ENCODE results near the gene HCFC1R1.
A peak's percentile ranks its signal among the peaks of the same experiment; 100 is the strongest.
"Not testable (repeated sequence)": the region's sequence is repeated elsewhere in the genome, so short reads cannot be mapped to it uniquely, and the experiment has no call there.

Gene HCFC1R1

GRCh38 chr16:3071655-3072054 is 47.9 kb upstream of the HCFC1R1 start:
- ATAC-seq (ENCODE audit: insufficient read depth, low read depth): no peak

GRCh38 chr16:3070608-3071111 is 46.9 kb upstream of the HCFC1R1 start:
- peaks cover 94% of the 10 kb centered on the region for H3K4me1 ChIP-seq (ENCODE audit: insufficient read depth, low read length)
- H4K20me1 ChIP-seq (ENCODE audit: insufficient read depth, low read length): peaks cover 5% of the 10 kb centered on the region; the same call in 1 of the 2 replicates
- no peak for ATAC-seq (ENCODE audit: insufficient read depth, low read depth)
- no peak overlapping the region for H3K4me2 ChIP-seq (ENCODE audit: insufficient read depth, low read length)
- peak overlapping the region; percentile 80 for H3K27ac ChIP-seq (ENCODE audit: low read length)
- H3K4me3 ChIP-seq (ENCODE audit: low read depth in 1 of 2, low read length in 2 of 2): no peak overlapping the region
- peaks cover 40% of the 10 kb centered on the region for H3K36me3 ChIP-seq (ENCODE audit: insufficient read depth, low read length)
- DNase-seq: no peak
- no peak for TF ChIP-seq EZH2 (IDR thresholded peaks at IDR 0.05; ENCODE audit: borderline replicate concordance, low read depth, low read length, severe bottlenecking)
- TF ChIP-seq CTCF (IDR thresholded peaks at IDR 0.05; ENCODE audit: borderline replicate concordance, extremely low read depth, low read length, poor library complexity, severe bottlenecking): no peak
- no peak overlapping the region for H2AFZ ChIP-seq (ENCODE audit: low read depth, low read length)
- peaks cover 37% of the 10 kb centered on the region for H3K79me2 ChIP-seq (ENCODE audit: insufficient read depth, low read length)
- no peak overlapping the region for H3K9ac ChIP-seq (ENCODE audit: low read depth, low read length)
- H3K9me3 ChIP-seq (ENCODE audit: insufficient read depth, low read length, severe bottlenecking): no peaks in the 10 kb centered on the region
- no peaks in the 10 kb centered on the region for H3K27me3 ChIP-seq (ENCODE audit: insufficient read depth, low read length, poor library complexity)

More at GRCh38 chr16:3071655-3072054, 47.9 kb upstream of the HCFC1R1 start:
- peaks cover 94% of the 10 kb centered on the region for H3K4me1 ChIP-seq (ENCODE audit: insufficient read depth, low read length)
- no peaks in the 10 kb centered on the region for H3K9me3 ChIP-seq (ENCODE audit: insufficient read depth, low read length, severe bottlenecking)
- peaks cover 27% of the 10 kb centered on the region for H3K79me2 ChIP-seq (ENCODE audit: insufficient read depth, low read length)
- no peak overlapping the region for H3K4me3 ChIP-seq (ENCODE audit: low read depth in 1 of 2, low read length in 2 of 2)
- H3K27ac ChIP-seq (ENCODE audit: low read length): peak overlapping the region; percentile 80
- no peaks in the 10 kb centered on the region; the same call in 1 of the 2 replicates for H4K20me1 ChIP-seq (ENCODE audit: insufficient read depth, low read length)
- TF ChIP-seq CTCF (IDR thresholded peaks at IDR 0.05; ENCODE audit: borderline replicate concordance, extremely low read depth, low read length, poor library complexity, severe bottlenecking) (no peak), EZH2 (IDR thresholded peaks at IDR 0.05; ENCODE audit: borderline replicate concordance, low read depth, low read length, severe bottlenecking) (no peak)
- no peak overlapping the region; the same call in 1 of the 2 replicates for H3K4me2 ChIP-seq (ENCODE audit: insufficient read depth, low read length)
- H3K9ac ChIP-seq (ENCODE audit: low read depth, low read length): peak overlapping the region; percentile 17
- DNase-seq: no peak
- H3K27me3 ChIP-seq (ENCODE audit: insufficient read depth, low read length, poor library complexity): no peaks in the 10 kb centered on the region
- H2AFZ ChIP-seq (ENCODE audit: low read depth, low read length): no peak overlapping the region
- H3K36me3 ChIP-seq (ENCODE audit: insufficient read depth, low read length): peaks cover 30% of the 10 kb centered on the region

- not testable (repeated sequence) for H4K20me1 ChIP-seq (ENCODE audit: insufficient read depth, low read length); ATAC-seq (ENCODE audit: insufficient read depth, low read depth); H3K4me2 ChIP-seq (ENCODE audit: insufficient read depth, low read length); H2AFZ ChIP-seq (ENCODE audit: low read depth, low read length); H3K27me3 ChIP-seq (ENCODE audit: insufficient read depth, low read length, poor library complexity); DNase-seq; H3K9me3 ChIP-seq (ENCODE audit: insufficient read depth, low read length, severe bottlenecking); H3K4me3 ChIP-seq (ENCODE audit: low read depth in 1 of 2, low read length in 2 of 2)
- Histone ChIP-seq H3K79me2 (ENCODE audit: insufficient read depth, low read length) (peaks cover 50% of the 10 kb centered on the region), H3K36me3 (ENCODE audit: insufficient read depth, low read length) (peaks cover 42% of the 10 kb centered on the region), H3K4me1 (ENCODE audit: insufficient read depth, low read length) (peaks cover 93% of the 10 kb centered on the region), H3K9ac (ENCODE audit: low read depth, low read length) (peak overlapping the region; percentile 66; the same call in 1 of the 2 replicates), H3K27ac (ENCODE audit: low read length) (peak overlapping the region; percentile 68)
Observed at GRCh38 chr16:3069146-3069545, 45.4 kb upstream of the HCFC1R1 start.

DNA sequence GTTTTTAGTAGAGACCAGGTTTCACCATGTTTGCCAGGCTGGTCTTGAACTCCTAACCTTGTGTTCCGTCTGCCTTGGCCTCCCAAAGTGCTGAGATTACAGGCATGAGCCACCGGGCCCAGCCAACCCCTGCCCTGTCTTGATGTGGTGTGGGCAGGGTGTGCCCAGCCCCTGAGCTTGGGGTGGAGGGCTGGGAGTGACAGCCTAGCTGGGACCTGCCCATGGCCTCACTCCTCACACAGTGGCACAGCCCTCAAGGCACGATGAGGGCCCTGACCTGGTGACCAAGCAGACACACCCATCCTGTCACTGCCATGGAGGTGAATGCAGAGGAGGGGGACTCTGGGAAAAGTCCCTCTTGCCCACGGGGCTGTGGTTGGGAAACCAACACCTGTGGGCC is 44.7 kb upstream of the HCFC1R1 start:
- H2AFZ ChIP-seq (ENCODE audit: low read depth, low read length): no peak overlapping the region
- no peak for ATAC-seq (ENCODE audit: insufficient read depth, low read depth)
- H3K79me2 ChIP-seq (ENCODE audit: insufficient read depth, low read length): peaks cover 44% of the 10 kb centered on the region
- peaks cover 42% of the 10 kb centered on the region for H3K36me3 ChIP-seq (ENCODE audit: insufficient read depth, low read length)
- peak overlapping the region in 1 of 2 experiments; percentile 93; a peak in 2 of 4 replicates for H3K4me3 ChIP-seq (ENCODE audit: low read depth in 1 of 2, low read length in 2 of 2)
- TF ChIP-seq CTCF (IDR thresholded peaks at IDR 0.05; ENCODE audit: borderline replicate concordance, extremely low read depth, low read length, poor library complexity, severe bottlenecking) (no peak), EZH2 (IDR thresholded peaks at IDR 0.05; ENCODE audit: borderline replicate concordance, low read depth, low read length, severe bottlenecking) (no peak)
- H3K9me3 ChIP-seq (ENCODE audit: insufficient read depth, low read length, severe bottlenecking): no peaks in the 10 kb centered on the region
- H4K20me1 ChIP-seq (ENCODE audit: insufficient read depth, low read length): peaks cover 5% of the 10 kb centered on the region; the same call in 1 of the 2 replicates
- no peaks in the 10 kb centered on the region for H3K27me3 ChIP-seq (ENCODE audit: insufficient read depth, low read length, poor library complexity)
- H3K4me1 ChIP-seq (ENCODE audit: insufficient read depth, low read length): peaks cover 86% of the 10 kb centered on the region
- H3K4me2 ChIP-seq (ENCODE audit: insufficient read depth, low read length): peak overlapping the region; percentile 85
- H3K9ac ChIP-seq (ENCODE audit: low read depth, low read length): peak overlapping the region; percentile 66
- DNase-seq: no peak
- peak overlapping the region; percentile 92 for H3K27ac ChIP-seq (ENCODE audit: low read length)
